Hematopoietic multipotent progenitor cell treated with erythropoietin and hydrocortisone succinate and interleukin-3 and kit ligand, for 6 days (in vitro differentiated cells): Measurements from ENCODE around the gene NFIB.

Source experiments
- DNase-seq: peaks from one replicate; pipeline ENCODE4 v3.0.0-alpha.2; 2015

The NFIB gene

DNA sequence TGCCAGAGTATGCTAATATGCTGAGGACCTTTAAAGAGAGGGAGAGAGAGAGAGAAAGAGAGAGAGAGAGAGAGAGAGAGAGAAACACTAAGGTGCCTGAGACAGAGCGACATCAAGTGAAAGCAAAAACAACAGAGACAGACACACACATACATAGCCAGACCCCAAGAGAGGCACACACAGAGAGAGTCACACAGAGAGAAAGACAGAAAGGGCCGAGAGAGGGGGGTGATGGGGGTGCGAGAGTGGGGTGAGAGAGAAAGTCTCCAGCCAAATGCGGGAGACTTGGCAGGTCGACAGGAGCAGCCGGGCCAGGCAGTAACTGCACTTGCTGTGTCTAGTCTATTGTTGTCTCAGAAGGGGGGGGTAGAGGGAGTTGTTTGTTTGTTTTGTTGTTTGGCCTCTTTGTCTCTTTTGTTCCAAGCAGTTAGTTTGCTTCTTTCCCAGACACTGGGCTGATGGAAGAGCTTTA lies 30.1 kb upstream of the NFIB start:
- DNase-seq, result no peak

DNA sequence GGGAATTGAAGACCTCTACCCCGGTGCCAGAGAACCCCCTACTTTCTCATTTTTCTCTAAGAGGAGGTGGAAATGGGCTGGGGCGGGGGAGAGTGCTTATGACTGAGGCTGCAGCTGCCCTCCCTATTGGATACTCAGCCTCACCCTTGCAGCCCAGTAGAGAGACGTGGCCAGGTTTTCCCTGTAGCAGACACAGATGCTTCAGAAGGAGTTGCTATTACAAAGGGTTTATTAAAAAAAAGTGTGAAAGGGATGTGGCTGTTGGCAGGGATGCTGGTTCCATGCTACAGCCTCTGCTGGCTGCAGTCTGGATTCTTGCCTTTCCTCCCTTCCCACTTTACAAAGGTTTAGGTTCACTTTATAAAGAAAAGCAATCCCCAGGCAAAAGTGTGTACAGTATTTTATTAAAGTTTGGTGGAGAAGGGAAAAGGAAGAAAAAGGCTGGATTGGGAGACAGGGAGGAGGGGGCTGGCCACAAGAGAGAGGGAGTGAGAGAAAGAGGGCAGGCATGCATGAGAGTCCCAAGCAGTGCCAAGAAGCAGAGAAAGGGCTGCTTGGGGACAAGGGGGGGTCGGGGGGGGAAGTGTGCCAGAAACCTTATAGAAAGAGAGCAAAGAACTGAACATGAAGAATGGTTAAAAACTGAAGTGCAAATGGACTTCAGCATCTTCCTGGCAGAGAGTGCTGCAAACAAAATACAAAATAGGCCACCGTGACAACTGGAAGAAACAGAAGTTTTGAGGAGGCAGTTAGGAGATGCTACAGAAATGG lies 29.5 kb upstream of the NFIB start:
- no peak for DNase-seq

DNA sequence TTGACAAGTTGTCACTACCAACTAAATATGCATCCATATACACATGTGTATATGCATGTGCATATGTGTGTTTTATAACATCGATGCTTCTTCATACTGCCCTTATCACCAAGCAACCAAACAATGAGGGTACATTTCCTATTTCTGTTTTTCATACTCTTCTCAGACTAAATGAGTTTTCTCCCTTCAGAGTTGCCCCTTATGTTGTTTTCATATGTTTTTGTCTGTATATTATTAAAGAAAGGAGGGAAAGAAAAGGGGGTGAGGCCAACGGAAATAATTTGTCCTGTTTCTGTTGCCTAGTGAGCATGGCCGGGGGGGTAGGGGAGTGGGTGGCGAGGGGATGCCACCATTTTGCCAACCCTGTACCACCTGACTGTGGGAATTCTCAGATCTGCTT lies 28.8 kb upstream of the NFIB start:
- no peak for DNase-seq

DNA sequence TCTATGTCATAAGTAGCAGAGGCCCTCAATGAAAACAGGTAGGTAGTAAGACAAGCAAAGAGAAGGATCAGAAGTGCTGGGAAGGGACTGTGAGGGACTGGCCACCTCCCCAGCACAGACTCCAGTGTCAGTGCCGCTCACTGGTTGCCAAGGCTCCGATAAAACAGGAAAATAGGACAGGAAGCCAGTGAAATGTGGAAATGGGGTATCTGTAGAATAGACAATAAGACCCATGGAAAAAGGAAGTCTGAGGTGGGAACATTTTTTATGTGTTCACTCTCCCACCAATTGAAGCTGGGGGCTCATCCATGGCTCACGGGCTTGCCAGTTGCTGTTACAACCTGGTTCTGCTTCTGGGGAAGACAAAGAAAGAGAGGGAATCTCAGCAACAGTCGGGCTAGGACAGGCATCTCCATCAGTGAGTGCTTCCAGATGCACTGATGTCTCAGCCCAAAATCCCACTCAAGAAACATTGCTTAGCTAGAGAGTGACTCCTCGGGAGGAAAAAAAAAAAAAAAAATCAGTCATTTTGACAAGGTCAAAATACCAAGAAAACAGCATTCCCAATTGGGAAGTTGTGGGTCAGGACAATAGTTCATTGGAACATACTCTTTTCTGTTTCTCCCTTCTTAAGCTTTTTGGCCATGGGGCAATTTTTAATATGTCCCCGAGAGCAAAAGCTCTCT lies 27.6 kb upstream of the NFIB start:
- DNase-seq, result no peak

- no peak for DNase-seq
Measured at GRCh38 chr9:14340994-14341393, 27.1 kb upstream of the NFIB start.

- no peak for DNase-seq
Measured at GRCh38 chr9:14340219-14340873, 26.4 kb upstream of the NFIB start.

DNA sequence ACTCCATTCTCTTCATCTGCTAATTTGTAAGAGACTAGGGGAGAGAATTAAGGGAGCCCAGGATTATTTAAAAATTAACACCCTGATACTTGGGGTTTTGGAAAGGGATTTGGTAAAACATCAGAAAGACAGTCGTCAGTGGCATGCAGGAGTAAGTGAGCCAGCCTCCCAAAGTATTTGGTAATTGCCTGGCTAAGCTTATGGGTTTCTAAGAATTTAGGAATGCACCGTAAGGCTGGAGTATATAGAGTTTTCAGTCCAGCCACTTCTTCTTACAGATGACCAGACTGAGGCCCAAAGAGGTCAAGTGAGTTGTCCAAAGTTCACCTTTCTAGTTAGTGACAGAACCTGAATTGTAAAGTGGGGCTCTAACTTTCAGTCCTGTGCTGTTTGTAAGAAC lies 25.8 kb upstream of the NFIB start:
- DNase-seq, result no peak

DNA sequence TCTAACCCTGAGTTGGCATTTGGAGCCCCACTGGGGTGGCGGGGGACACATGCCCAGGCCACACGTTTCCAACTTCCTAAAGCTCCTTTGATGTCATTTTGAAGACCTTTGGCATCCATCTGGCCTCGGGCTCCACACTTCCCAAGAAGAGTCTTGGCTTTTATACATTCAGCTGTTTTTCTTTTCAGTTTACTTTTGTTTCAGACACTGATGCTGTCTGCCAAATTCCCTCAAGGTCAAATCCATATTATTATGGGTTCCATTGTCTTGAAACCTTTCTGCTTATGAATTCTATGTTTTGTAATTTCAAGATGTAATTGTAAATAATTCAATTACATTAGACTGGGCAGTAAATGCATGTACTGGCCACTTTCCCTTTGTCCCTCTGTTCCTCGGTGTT lies 23.7 kb upstream of the NFIB start:
- no peak for DNase-seq

GRCh38 chr9:14336244-14336643 lies 22.3 kb upstream of the NFIB start:
- DNase-seq, result no peak

GRCh38 chr9:14331120-14331519 lies 17.2 kb upstream of the NFIB start:
- no peak for DNase-seq

DNA sequence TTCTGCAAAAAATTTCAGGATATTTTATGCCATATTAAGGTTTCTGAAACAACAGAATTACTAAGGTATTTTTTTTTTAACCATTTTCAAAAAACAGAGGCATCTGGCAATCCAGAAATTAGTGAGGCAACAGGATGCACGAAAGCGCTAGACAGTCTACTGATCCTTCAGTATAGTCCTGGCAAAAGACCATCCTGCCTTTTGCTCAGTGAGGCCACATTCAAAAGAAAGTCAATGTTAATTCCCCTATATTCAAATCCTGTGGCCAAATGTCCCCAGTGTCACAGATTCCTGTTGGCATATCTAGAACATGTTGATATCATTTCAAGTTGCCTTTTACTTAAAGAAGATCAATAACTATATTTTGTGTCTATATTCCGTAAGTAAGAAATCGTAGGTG lies 13.1 kb upstream of the NFIB start:
- DNase-seq, result no peak

- DNase-seq, result no peak
Measured at GRCh38 chr9:14326264-14326826, 12.4 kb upstream of the NFIB start.

GRCh38 chr9:14325147-14325546 lies 11.2 kb upstream of the NFIB start:
- no peak for DNase-seq

DNA sequence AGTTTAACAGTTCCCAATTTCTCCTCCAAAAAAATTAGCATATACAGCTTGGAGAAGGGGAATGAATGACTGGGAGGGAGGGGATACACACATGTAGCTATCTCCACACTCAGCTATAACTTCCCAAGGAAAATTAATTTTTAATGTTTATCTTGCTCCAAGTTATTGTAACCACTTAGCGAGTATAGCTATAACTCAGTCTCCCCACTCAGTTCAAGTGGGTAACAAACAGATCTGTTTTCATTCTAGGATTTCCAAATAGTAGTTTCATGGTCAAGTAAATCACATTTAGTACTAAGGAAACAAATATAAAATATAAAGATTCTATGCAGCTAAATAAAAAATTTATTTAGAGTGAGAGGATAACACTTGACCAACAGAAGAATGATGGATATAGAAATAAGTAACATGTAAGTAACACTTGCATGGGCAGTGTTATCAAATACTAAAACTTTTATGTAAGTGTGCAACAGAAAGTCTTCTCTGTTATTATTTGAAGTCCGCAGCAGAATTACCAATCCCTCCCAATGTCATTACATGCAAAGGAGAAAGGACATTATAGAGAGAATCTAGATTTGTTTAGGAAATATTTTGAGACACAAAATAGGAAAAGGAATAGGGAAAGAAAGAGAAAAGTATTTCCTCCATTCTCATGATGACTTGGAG lies 10.2 kb upstream of the NFIB start:
- no peak for DNase-seq

DNA sequence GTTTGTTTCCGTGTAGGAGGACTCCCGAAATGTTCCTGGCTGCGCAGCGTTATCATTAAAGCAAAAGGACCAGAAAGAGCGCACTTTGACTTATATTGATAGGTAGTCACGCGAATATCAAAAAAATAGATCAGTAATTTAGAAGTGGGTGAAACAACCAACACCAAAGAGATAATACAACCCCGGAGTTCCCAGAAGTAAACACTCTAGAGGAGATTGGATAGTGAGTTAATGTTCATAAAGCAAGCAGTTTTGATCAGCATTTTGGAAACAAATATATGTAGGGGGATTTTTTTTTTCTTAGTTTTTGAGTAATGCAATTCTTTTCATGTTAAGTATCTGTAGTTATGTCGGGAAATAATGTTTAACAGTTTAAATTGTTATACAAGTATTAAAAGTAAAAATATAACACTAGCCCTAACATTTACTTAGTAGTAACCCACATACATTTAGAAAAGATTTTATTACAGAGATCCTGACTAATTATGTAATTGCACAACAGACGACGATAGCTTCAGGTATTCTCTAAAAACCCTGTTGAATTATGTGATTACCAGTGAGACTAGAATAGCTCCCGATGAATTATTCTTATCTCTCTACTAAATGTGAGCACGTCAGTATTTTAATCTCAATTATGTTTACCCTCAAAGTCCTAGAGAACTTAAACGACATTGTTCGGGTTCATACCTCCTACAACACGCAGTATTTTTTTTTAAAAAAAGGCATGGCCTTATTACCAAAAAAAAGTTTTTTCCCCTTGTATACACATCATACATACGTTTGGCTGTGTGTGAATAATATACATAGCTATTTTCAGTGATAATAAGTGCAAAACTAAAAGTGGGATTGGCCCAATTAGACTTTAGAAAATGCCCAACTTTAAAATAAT lies 9.4 kb upstream of the NFIB start:
- DNase-seq, result peak; percentile 50

- peak; percentile 91 for DNase-seq
Measured at GRCh38 chr9:14322211-14323082, 8.5 kb upstream of the NFIB start.

DNA sequence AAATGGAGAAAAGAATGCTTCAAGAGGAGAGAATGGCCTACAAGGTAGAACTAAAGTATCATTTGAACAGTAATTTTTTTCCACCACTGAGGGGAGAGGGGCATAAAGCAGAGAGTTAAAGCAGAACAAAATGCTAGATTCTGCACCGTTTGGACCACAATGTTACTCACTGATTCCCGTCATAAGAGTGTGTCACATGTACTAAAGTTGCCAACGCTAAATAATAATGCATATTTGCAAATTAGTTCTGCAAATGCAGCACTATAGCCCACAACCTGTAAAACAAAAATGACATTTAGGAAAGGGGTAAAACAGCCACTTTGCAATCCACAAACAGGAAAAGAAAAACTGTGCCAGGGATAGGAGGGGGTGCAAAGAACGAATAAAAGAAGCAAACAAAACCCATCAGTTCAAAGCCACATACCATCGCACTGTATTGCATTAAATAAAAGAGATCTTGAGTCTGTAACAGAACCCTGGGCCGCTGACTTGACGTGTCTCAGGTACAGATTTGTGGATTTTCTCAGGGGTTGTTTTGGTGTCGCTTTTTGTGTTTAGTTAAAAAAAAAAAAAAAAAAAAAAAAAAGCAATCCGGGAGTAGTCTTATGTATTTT lies 7.7 kb upstream of the NFIB start:
- DNase-seq, result no peak

DNA sequence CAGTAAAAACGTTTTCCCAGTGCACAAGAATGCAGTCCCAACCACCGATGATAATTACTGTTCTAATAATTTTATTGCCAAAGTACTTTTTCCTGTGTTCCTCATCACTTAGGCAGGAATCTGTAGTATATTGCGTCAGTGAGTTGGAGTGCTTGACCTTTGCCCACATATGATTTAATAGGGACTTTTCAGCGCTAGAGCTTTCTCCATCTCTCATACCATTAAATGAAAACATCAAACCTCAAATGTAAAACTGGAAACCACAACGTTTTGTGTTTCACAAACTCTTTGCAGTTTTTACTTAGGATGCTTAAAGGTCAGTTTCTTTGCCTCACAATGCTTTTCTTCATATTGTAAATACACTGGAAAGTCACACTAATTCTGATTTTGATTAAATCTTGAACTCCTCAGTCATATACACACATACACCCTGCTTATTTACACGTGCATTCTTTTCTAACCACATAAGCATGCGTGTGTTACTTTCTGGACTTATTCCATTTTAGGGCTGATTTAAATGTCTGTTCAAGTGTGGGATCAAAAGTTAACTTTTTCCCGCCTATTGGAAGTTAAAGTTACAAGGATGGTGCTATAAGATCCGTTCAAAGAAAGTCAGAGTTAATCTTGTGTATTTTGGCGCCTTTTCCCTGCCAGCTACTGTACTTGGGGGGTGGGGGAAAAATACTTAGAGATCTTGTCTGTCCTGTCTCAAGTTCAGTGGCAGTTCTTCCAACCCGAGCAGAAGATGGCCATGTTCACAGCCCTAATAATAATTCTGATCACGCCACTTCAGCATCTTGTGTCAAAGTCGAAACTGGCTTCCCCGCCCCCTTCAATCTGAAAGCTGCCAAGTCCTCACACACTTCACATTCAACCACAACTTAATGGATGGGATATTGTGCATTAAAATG lies 6.6 kb upstream of the NFIB start:
- no peak for DNase-seq

GRCh38 chr9:14318934-14319580 lies 5.1 kb upstream of the NFIB start:
- no peak for DNase-seq
